Stimulated activated CD8-positive, alpha-beta memory T cell treated with anti-CD3 and anti-CD28 coated beads, Interleukin-15, amount 100 ng/mL, for 1 hour (primary cell): Measurements from ENCODE around the gene LAMC1.

Source experiments
- DNase-seq: peaks from one replicate; pipeline ENCODE4 v3.0.0-alpha.2; 2020; ENCODE audit warnings: low read depth

LAMC1 gene

GRCh38 chr1:183105449-183105848 lies 82.2 kb downstream of the LAMC1 start:
- no peak for DNase-seq

- DNase-seq, result no peak
Observed at GRCh38 chr1:183106166-183106565, 82.9 kb downstream of the LAMC1 start.

- no peak for DNase-seq
Observed at GRCh38 chr1:183106746-183107145, 83.5 kb downstream of the LAMC1 start.

GRCh38 chr1:183110326-183110880 lies 87.2 kb downstream of the LAMC1 start:
- DNase-seq, result no peak

DNA sequence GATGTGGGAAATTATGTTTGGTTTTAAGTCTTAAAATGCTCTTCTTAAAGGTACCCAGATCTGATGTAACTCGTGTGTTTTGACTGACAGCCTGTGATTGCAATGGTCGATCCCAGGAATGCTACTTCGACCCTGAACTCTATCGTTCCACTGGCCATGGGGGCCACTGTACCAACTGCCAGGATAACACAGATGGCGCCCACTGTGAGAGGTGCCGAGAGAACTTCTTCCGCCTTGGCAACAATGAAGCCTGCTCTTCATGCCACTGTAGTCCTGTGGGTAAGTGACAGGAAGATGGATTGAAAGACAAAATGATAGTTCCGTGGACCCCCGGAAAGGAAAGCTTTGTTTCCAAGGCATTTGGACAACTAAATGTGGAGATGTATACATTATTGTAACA lies 91.2 kb downstream of the LAMC1 start:
- DNase-seq, result no peak

GRCh38 chr1:183116416-183116815 lies 93.2 kb downstream of the LAMC1 start:
- no peak for DNase-seq

DNA sequence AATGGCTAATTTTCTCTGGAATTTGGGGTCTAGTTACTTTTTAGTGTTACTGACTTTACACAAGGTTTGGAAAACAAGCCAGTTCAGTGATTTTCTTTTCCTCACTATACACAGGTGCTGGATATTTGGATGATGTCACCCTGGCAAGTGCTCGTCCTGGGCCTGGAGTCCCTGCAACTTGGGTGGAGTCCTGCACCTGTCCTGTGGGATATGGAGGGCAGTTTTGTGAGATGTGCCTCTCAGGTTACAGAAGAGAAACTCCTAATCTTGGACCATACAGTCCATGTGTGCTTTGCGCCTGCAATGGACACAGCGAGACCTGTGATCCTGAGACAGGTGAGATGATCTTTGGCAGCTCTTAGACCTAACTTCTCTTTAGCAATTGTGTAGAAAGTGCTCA lies 98.4 kb downstream of the LAMC1 start:
- no peak for DNase-seq

DNA sequence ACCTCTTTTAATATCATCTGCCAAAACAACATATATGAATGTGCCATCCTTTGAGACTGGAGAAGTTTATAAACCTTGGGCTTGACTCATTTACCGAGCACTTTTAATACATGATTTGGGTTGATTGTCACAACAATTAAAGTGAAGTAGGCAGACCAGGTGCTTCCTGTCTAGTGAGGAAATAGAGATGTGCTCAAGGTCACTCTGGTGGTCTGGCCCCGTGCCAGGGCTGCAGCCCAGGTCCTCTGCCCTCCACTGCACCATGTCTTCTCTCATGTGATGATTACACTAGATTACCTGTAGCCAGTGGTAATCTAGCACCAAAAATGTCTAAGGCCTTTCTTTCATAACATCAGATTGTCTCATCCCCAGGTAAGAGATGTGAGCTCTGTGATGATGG lies 101.0 kb downstream of the LAMC1 start:
- no peak for DNase-seq

- DNase-seq, result no peak
Observed at GRCh38 chr1:183125279-183125999, 102.2 kb downstream of the LAMC1 start.

DNA sequence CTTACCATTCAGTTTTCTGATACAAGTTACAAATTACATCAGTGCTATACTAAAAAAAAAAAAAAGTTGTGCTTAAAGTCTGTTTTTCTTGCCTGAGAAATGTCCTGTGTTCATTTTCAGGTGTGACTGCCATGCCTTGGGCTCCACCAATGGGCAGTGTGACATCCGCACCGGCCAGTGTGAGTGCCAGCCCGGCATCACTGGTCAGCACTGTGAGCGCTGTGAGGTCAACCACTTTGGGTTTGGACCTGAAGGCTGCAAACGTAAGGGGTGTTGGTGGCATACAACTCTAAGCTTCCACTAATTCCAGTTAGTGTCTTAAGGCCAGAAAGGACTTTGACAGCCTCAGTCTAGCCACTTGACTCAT lies 102.8 kb downstream of the LAMC1 start:
- DNase-seq, result no peak

GRCh38 chr1:183126528-183126927 lies 103.3 kb downstream of the LAMC1 start:
- no peak for DNase-seq

DNA sequence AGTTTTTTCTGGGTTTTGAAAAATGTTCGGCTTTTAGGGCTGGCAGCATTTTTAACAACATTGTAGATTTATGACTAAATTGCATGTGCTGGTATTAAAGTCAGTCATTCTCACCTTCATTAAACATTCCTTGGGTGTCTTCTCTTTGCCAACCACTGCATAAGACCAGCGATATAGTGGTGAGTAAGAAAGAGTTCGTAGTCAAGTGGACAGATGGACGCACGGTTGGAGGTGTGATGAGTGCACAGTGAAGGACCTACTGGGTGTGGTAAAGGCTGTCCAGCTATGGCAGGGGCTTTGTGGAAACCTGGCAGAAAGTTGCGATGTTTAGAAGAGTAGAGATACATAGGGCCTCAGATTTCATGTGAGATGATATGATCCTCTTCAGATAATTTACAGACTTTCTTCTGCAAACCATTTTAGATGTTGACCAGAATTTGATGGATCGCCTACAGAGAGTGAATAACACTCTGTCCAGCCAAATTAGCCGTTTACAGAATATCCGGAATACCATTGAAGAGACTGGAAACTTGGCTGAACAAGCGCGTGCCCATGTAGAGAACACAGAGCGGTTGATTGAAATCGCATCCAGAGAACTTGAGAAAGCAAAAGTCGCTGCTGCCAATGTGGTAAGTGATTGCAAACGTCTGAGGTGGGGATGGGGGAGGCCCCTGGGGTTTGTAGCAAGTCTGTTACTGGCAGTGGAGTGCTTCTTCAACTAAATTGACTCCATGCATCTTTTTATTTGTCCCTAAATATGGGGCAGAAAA lies 106.9 kb downstream of the LAMC1 start:
- DNase-seq, result no peak

GRCh38 chr1:183131166-183131565 lies 107.9 kb downstream of the LAMC1 start:
- DNase-seq, result no peak

- DNase-seq, result no peak
Observed at GRCh38 chr1:183135336-183135735, 112.1 kb downstream of the LAMC1 start.

- DNase-seq, result no peak
Observed at GRCh38 chr1:183137782-183138181, 114.6 kb downstream of the LAMC1 start.

GRCh38 chr1:183138301-183138700 lies 115.1 kb downstream of the LAMC1 start:
- DNase-seq, result no peak

DNA sequence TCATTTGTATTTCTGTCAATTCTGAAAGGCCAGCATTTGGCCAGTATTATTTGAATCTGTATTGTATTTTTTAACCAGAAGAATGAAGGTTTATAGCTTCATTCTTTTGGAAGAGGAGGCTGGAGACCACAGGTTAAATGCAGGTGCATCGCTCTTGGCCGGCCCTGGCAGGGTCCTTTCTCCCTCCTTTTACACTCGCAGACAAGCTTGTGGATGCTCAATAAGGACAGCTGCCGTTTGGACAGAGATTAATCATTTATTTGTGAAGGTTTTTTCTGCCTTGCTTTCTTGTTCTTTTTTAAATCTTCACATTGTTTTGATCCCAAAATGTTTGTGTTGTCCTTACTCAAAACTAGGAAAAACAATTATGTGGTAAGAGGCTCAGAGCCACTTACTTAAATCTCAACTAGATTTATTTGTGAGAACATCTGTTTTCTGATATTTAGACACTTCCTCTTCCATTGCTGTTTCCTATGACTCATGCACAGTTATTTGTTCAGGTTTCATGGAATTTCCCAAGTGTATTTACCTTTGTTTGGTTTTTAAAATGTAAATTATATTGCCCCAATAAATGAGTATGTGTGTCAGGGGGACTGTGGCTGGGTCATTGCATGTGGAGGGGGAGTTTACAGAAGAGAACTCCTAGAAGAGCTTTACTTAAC lies 116.2 kb downstream of the LAMC1 start:
- DNase-seq, result no peak

DNA sequence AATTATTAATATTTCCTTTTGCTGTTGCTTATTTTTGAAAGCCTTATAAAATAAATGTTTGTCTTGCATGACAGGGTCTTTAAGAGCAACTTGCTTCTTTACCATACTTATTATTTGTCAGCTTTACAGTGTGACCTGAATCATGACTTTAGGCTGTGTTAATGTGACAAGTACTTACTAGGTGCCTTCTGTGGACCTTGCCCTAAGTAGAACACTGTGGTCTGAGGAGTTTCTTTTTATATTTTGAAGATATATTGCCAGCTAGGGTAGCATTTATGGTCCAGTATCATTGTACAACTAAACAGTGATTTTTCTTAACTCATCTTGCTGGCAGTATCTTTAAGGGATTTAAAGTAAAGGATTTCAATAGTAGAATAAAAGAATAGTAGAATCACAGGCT lies 117.4 kb downstream of the LAMC1 start:
- DNase-seq, result no peak

DNA sequence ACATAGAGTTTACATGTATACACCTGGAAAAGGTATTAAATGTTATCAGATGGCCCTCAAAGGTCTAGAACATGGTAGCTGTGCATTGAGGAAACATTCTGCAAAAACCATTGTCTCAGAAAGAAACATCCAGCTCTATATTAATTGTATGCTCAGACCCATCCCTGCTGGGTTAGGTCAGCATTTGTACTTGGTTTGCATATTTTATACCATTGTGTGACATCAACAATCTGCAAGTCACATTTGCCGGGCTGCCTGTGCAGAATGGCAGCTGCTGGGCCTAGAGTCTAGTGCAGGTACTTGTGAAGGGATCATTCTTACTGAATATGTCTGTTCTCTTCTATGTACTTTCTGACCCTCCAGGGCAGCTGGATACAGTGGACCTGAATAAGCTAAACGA lies 119.0 kb downstream of the LAMC1 start:
- no peak for DNase-seq

DNA sequence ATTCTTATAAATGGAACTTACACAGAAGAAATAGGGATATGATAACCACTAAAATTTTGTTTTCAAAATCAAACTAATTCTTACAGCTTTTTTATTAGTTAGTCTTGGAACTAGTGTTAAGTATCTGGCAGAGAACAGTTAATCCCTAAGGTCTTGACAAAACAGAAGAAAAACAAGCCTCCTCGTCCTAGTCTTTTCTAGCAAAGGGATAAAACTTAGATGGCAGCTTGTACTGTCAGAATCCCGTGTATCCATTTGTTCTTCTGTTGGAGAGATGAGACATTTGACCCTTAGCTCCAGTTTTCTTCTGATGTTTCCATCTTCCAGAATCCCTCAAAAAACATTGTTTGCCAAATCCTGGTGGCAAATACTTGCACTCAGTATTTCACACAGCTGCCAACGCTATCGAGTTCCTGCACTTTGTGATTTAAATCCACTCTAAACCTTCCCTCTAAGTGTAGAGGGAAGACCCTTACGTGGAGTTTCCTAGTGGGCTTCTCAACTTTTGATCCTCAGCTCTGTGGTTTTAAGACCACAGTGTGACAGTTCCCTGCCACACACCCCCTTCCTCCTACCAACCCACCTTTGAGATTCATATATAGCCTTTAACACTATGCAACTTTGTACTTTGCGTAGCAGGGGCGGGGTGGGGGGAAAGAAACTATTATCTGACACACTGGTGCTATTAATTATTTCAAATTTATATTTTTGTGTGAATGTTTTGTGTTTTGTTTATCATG lies 120.5 kb downstream of the LAMC1 start:
- DNase-seq, result no peak

DNA sequence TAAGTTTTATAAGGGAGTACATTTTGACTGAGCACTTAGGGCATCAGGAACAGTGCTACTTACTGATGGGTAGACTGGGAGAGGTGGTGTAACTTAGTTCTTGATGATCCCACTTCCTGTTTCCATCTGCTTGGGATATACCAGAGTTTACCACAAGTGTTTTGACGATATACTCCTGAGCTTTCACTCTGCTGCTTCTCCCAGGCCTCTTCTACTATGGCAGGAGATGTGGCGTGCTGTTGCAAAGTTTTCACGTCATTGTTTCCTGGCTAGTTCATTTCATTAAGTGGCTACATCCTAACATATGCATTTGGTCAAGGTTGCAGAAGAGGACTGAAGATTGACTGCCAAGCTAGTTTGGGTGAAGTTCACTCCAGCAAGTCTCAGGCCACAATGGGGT lies 121.5 kb downstream of the LAMC1 start:
- no peak for DNase-seq

GRCh38 chr1:183147735-183148134 lies 124.5 kb downstream of the LAMC1 start:
- no peak for DNase-seq
